ENCODE measurements around the gene LRR1.

The LRR1 gene

GRCh38 chr14:49659526-49660455 lies 61.1 kb downstream of the LRR1 start:
- DNase-seq (ENCODE audit: low read depth), result no peak
- no peak overlapping the region for H3K4me3 ChIP-seq (ENCODE audit: low read length)
- TF ChIP-seq, protein P1, sequence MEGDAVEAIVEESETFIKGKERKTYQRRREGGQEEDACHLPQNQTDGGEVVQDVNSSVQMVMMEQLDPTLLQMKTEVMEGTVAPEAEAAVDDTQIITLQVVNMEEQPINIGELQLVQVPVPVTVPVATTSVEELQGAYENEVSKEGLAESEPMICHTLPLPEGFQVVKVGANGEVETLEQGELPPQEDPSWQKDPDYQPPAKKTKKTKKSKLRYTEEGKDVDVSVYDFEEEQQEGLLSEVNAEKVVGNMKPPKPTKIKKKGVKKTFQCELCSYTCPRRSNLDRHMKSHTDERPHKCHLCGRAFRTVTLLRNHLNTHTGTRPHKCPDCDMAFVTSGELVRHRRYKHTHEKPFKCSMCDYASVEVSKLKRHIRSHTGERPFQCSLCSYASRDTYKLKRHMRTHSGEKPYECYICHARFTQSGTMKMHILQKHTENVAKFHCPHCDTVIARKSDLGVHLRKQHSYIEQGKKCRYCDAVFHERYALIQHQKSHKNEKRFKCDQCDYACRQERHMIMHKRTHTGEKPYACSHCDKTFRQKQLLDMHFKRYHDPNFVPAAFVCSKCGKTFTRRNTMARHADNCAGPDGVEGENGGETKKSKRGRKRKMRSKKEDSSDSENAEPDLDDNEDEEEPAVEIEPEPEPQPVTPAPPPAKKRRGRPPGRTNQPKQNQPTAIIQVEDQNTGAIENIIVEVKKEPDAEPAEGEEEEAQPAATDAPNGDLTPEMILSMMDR (conservative IDR thresholded peaks at IDR 0.05; ENCODE audit: low read length), result no peak
